Gastroesophageal sphincter (tissue), 4 donors: ENCODE results near the gene MAP1B. TPM values are rescaled to one million over a fixed set of nuclear protein-coding genes. Genes with fewer than 3 reads are reported as not detected.
"Not testable (repeated sequence)": the region's sequence is repeated elsewhere in the genome, so short reads cannot be mapped to it uniquely, and the experiment has no call there.

ENCODE experiments used
- ATAC-seq: fragments of 150-250 bp; one replicate; pipeline ENCODE4 v1.9.1; 2016; ENCODE audit warnings: mild to moderate bottlenecking, moderate library complexity
- H3K27ac ChIP-seq, 4 donors: fragments of 200-600 bp; sonication (generic) in 3 of 4; 1 replicate in 3 of 4; 2 replicates in 1 of 4; pipeline ENCODE4 v1.5.1; 2016 to 2019
- H3K27me3 ChIP-seq: fragments of 200-600 bp; sonication (generic); one replicate; pipeline ENCODE4 v1.5.1; 2019
- H3K36me3 ChIP-seq, 2 donors: fragments of 200-600 bp; sonication (generic); one replicate each; pipeline ENCODE4 v1.5.1; 2019; ENCODE audit warnings: control low read depth in 1 of 2
- H3K4me1 ChIP-seq, 3 donors: fragments of 200-600 bp; sonication (generic); 1 replicate in 2 of 3; 2 replicates in 1 of 3; pipeline ENCODE4 v1.5.1; 2016 to 2019; ENCODE audit warnings: control low read depth in 2 of 3
- H3K4me3 ChIP-seq, 2 donors: fragments of 200-600 bp; sonication (generic); one replicate each; pipeline ENCODE4 v1.5.1; 2019; ENCODE audit warnings: mild to moderate bottlenecking in 1 of 2, moderate library complexity in 1 of 2
- H3K9me3 ChIP-seq, 3 donors: fragments of 200-600 bp; sonication (generic); one replicate each; pipeline ENCODE4 v1.5.1; 2017 to 2019; ENCODE audit warnings: control low read depth in 2 of 3
- CTCF ChIP-seq, 4 experiments: fragments of 200-600 bp in 2 of 4; fragments of 450-650 bp in 2 of 4; sonication (generic) in 1 of 4; IDR thresholded peaks; one replicate each; pipeline ENCODE4 v1.5.1; 2017 to 2019; ENCODE audit warnings: antibody characterized with exemption in 4 of 4, mild to moderate bottlenecking in 2 of 4, moderate library complexity in 2 of 4
- EP300 ChIP-seq: sonication (generic); formaldehyde crosslinking; IDR thresholded peaks from one replicate; pipeline ENCODE4 v1.6.1; 2017; ENCODE audit warnings: antibody characterized with exemption, mild to moderate bottlenecking
- POLR2A ChIP-seq, 2 donors: fragments of 450-650 bp; IDR thresholded peaks; one replicate each; pipeline ENCODE4 v1.6.1; 2017; ENCODE audit warnings: antibody characterized with exemption in 2 of 2, mild to moderate bottlenecking in 2 of 2, moderate library complexity in 1 of 2
- POLR2AphosphoS5 ChIP-seq: sonication (generic); formaldehyde crosslinking; IDR thresholded peaks from one replicate; pipeline ENCODE4 v1.6.1; 2017; ENCODE audit warnings: antibody characterized with exemption
- WGBS, 2 donors: methylation state at CpG; one replicate each; pipeline ENCODE4 v1.1.5; 2018; ENCODE audit warnings: low coverage in 1 of 2; 5-methylcytosine and 5-hydroxymethylcytosine counted together
- total RNA-seq, 4 donors: library from RNA; depleted of rRNA; stranded (reverse); fragments of >200 nt; gene quantifications; one replicate each; pipeline ENCODE4 v1.1.0, GENCODE V29; 2016

MAP1B gene
- total RNA-seq, 4 donors from 2014 or later: 601 to 1,344 (median 738) TPM

- Histone ChIP-seq H3K9me3 (no peaks in the 10 kb centered on the region), H3K4me1 (peaks cover 0 to 18% (median 0%) of the 10 kb centered on the region in 3 donors), H3K27me3 (no peaks in the 10 kb centered on the region), H3K27ac (no peak overlapping the region), H3K36me3 (no peaks in the 10 kb centered on the region), H3K4me3 (no peak overlapping the region)
- ATAC-seq: no peak
- no peak for TF ChIP-seq CTCF (IDR thresholded peaks at IDR 0.05)
- no peak for TF ChIP-seq POLR2AphosphoS5
- no peak for TF ChIP-seq EP300
- no peak for TF ChIP-seq POLR2A (IDR thresholded peaks at IDR 0.05)
- 83% methylated on average over 1 of the region's 1 CpG; no CpG with 5 or more reads in 1 of the 2 donors for WGBS, 2 donors
Measured at GRCh38 chr5:72082048-72082447, 25.2 kb upstream of the MAP1B start.

- no peaks in the 10 kb centered on the region for H3K9me3 ChIP-seq
- no peak for TF ChIP-seq POLR2A (IDR thresholded peaks at IDR 0.05)
- TF ChIP-seq EP300: no peak
- no peak for TF ChIP-seq POLR2AphosphoS5
- TF ChIP-seq CTCF (IDR thresholded peaks at IDR 0.05): no peak
- no peak for ATAC-seq
- H3K27me3 ChIP-seq: no peaks in the 10 kb centered on the region
- no peak overlapping the region for H3K4me3 ChIP-seq
- H3K36me3 ChIP-seq: no peaks in the 10 kb centered on the region
- H3K4me1 ChIP-seq: peaks cover 0 to 18% (median 0%) of the 10 kb centered on the region in 3 donors
- peak overlapping the region in 1 of 4 donors; percentile 13 for H3K27ac ChIP-seq
- 20 to 50% methylated on average over 2 to 4 of the region's 4 CpGs for WGBS, 2 donors
Measured at GRCh38 chr5:72084876-72085275, 22.4 kb upstream of the MAP1B start.

- no peak for TF ChIP-seq POLR2AphosphoS5
- no peak for TF ChIP-seq EP300
- TF ChIP-seq POLR2A (IDR thresholded peaks at IDR 0.05): no peak
- TF ChIP-seq CTCF (IDR thresholded peaks at IDR 0.05): no peak
- Histone ChIP-seq H3K4me3 (no peak overlapping the region), H3K27me3 (no peaks in the 10 kb centered on the region), H3K4me1 (peaks cover 0 to 18% (median 0%) of the 10 kb centered on the region in 3 donors), H3K36me3 (no peaks in the 10 kb centered on the region), H3K9me3 (no peaks in the 10 kb centered on the region), H3K27ac (peak overlapping the region in 1 of 4 donors; percentile 13)
- no peak for ATAC-seq
- WGBS, 2 donors: 50 to 67% methylated on average over 2 of the region's 2 CpGs
Measured at GRCh38 chr5:72085319-72085718, 22.0 kb upstream of the MAP1B start.

GRCh38 chr5:72089713-72090112, 17.6 kb upstream of the MAP1B start:
- H3K36me3 ChIP-seq, H3K9me3 ChIP-seq, ATAC-seq, H3K4me1 ChIP-seq, H3K27ac ChIP-seq, H3K4me3 ChIP-seq, H3K27me3 ChIP-seq: not testable (repeated sequence)
- 85 to 94% methylated on average over 3 to 8 of the region's 8 CpGs for WGBS, 2 donors

- TF ChIP-seq POLR2AphosphoS5 (no peak), EP300 (no peak), CTCF (IDR thresholded peaks at IDR 0.05) (no peak), POLR2A (IDR thresholded peaks at IDR 0.05) (no peak)
- Histone ChIP-seq H3K36me3 (no peaks in the 10 kb centered on the region), H3K9me3 (no peaks in the 10 kb centered on the region), H3K4me3 (no peak overlapping the region), H3K27me3 (no peaks in the 10 kb centered on the region), H3K4me1 (no peaks in the 10 kb centered on the region), H3K27ac (no peak overlapping the region)
- ATAC-seq: no peak
- WGBS, 2 donors: 100% methylated on average over 1 of the region's 1 CpG; no CpG with 5 or more reads in 1 of the 2 donors
Measured at GRCh38 chr5:72092074-72092473, 15.2 kb upstream of the MAP1B start.
